HG02981 (cell line): Measurements from ENCODE around the gene KCNK18.

Experiments
- ATAC-seq: cut with Tn5 transposase; IDR thresholded peaks from one replicate; pipeline ENCODE4 v1.9.1; 2021; ENCODE audit warnings: mild to moderate bottlenecking, moderate library complexity; ENCODE audit not compliant: unreplicated experiment

The KCNK18 gene

GRCh38 chr10:117249493-117250093, 52.3 kb downstream of the KCNK18 start:
- ATAC-seq, result peak; percentile 88

GRCh38 chr10:117250411-117250810, 53.1 kb downstream of the KCNK18 start:
- ATAC-seq, result no peak

GRCh38 chr10:117253908-117254307, 56.6 kb downstream of the KCNK18 start:
- ATAC-seq, result no peak

DNA sequence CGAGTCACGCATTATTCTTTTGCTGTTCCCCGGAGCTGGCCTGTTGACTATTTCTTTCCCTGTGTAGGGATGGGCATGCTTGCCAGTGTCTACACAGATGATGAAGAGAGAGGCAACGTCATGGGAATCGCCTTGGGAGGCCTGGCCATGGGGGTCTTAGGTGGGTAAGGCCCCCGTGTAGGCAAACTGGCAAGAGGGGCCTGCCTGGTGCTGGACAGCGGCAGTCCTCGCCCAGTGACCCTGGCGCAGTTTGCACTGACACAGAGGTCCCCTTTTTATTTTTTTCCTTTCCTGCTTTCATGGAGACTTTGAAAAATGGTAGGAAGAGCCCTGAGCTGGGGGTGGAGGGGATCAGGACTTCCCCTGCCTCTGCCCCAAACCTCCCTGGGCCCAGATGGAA, 57.0 kb downstream of the KCNK18 start:
- no peak for ATAC-seq

- ATAC-seq, result no peak
These were observed 57.8 kb downstream of the KCNK18 start for GRCh38 chr10:117254774-117255735.

DNA sequence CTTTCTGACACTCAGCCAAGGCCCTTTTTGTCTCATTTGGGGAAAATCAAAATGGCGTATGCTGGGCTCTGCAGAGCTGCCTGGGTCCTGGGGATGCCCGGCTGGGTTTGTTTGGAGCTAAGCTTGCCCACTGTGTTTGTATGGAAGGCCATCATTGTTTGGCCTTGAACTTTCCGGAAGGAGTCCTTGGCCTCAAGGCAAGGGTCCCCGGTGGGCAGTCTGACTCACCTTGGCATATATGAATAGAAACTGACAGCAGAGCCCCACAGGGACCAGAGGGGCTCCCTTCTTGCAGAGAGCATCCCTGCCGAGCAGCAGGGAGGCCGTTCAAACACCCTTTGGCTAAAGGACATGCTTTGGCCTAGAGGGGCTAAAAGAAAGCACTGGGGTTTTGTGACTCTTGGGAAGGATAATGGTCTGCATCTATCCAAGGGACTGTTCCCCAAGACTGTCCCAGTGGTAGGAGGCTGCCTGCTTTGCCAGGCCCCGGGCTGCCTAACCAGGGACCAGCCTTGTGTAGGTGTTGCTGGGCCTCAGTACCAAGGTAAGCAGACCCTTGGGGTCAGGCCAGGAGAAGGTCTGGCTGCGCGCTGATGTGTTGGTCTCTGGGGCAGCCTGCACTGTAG, 58.7 kb downstream of the KCNK18 start:
- ATAC-seq, result no peak

- ATAC-seq, result no peak
These were observed 59.6 kb downstream of the KCNK18 start for GRCh38 chr10:117256910-117257309.

DNA sequence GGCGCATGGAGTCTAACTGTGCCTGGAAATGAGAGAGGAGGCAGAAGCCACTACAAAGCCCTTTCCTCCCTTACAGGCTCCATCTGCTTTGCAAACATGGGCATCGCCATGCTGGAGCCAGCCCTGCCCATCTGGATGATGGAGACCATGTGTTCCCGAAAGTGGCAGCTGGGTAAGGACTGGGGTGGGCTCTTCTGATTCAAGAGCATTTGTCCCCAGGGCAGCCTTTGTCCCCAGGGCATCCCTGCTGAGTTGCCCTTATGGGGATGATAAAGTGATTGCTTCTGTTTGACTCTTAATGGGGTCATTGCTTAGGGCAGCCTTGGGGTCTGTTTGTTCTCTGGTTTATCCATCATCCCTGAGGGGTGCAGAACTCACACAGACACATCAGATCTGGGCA, 60.4 kb downstream of the KCNK18 start:
- ATAC-seq, result no peak

GRCh38 chr10:117259279-117259678, 62.0 kb downstream of the KCNK18 start:
- no peak for ATAC-seq
